K562 (cell line): ENCODE results near the gene GPR179. TPM values are rescaled to one million over a fixed set of nuclear protein-coding genes. Genes with fewer than 3 reads are reported as not detected.

Experiments used
- ATAC-seq: fragments of 200-7000 bp; cut with Tn5 transposase; 3 replicates; pipeline ENCODE4 v1.9.1; 2020; ENCODE audit warnings: moderate library complexity
- BruUV-seq: library from RNA; stranded (reverse); fragments of 400-500 nt; replicated peaks from 2 replicates; lab custom pipeline; 2021; lab: Mats Ljungman, UMichigan
- CTCF ChIA-PET: fragments of 300-600 bp; formaldehyde crosslinking; extraction: SDS; loops from one replicate; lab custom pipeline; 2021; ENCODE audit warnings: low intra/inter-chr PET ratio; lab: Yijun Ruan, JAX
- POLR2A ChIA-PET: fragments of 300-600, 350-650 bp; sonication (Branson Sonifier 250); formaldehyde crosslinking; extraction: SDS; loops from one replicate; lab custom pipeline; 2021; ENCODE audit warnings: antibody characterized with exemption, inconsistent platforms; lab: Yijun Ruan, JAX
- DNase-seq, 4 experiments: peaks; one replicate each; pipeline versions ENCODE4 v3.0.0 to v3.0.0-alpha.2; 2011 to 2018; ENCODE audit warnings: low spot score in 3 of 4, mixed read lengths in 3 of 4; ENCODE audit errors: extremely low read depth in 1 of 4
- FAIRE-seq: peaks from 2 replicates; lab custom pipeline; 2011; peaks lifted over from hg19 to GRCh38; lab: Jason Lieb, UNC
- H2AFZ ChIP-seq: 2 replicates; pipeline ENCODE4 v1.6.0; 2011; ENCODE audit warnings: low read depth, low read length, control low read depth, inconsistent platforms
- H3K27ac ChIP-seq: fragments of 200-600 bp; 3 replicates; pipeline ENCODE4 v1.8.0; 2011; ENCODE audit warnings: low read depth, mild to moderate bottlenecking, control low read depth, inconsistent platforms, low read length, moderate library complexity, mixed read lengths; ENCODE audit errors: extremely low read depth
- H3K27me3 ChIP-seq, 2 experiments: fragments of 300-600 bp in 1 of 2; 2 replicates in 1 of 2; 3 replicates in 1 of 2; pipeline versions ENCODE4 v1.6.0 to v1.8.0; 2011; ENCODE audit warnings: inconsistent platforms in 2 of 2, low read length in 2 of 2, mild to moderate bottlenecking in 1 of 2, mixed read lengths in 1 of 2, moderate library complexity in 1 of 2; ENCODE audit not compliant: control insufficient read depth in 2 of 2, insufficient read depth in 2 of 2
- H3K36me3 ChIP-seq: fragments of 300-600 bp; 3 replicates; pipeline ENCODE4 v1.8.0; 2011; ENCODE audit warnings: mild to moderate bottlenecking, low read length, inconsistent platforms; ENCODE audit not compliant: control insufficient read depth, insufficient read depth
- H3K4me1 ChIP-seq, 2 experiments: fragments of 200-600 bp in 1 of 2; replicated peaks in 1 of 2; 2 replicates in 1 of 2; 3 replicates in 1 of 2; pipeline versions ENCODE4 v1.5.1 to v1.8.0; 2011; ENCODE audit warnings: inconsistent platforms in 2 of 2, low read length in 2 of 2, mild to moderate bottlenecking in 1 of 2, mixed read lengths in 1 of 2, moderate library complexity in 1 of 2; ENCODE audit not compliant: control insufficient read depth in 2 of 2, insufficient read depth in 2 of 2
- H3K4me2 ChIP-seq: 2 replicates; pipeline ENCODE4 v1.6.1; 2011; ENCODE audit warnings: low read length, control low read depth, inconsistent platforms, mixed read lengths; ENCODE audit not compliant: insufficient read depth
- H3K4me3 ChIP-seq: fragments of 200-600 bp; sonication (generic), shearing (Covaris generic); 2 replicates; pipeline ENCODE4 v1.5.1; 2016; ENCODE audit warnings: control low read depth, inconsistent platforms
- H3K79me2 ChIP-seq: fragments of 200-600 bp; 3 replicates; pipeline ENCODE4 v1.8.0; 2011; ENCODE audit warnings: low read length, inconsistent platforms; ENCODE audit not compliant: control insufficient read depth, insufficient read depth
- H3K9ac ChIP-seq, 2 experiments: 2 replicates each; pipeline versions ENCODE4 v1.6.0 to v1.6.1; 2011; ENCODE audit warnings: low read depth in 2 of 2, low read length in 2 of 2, control low read depth in 1 of 2, inconsistent platforms in 1 of 2, mild to moderate bottlenecking in 1 of 2, mixed read lengths in 1 of 2; ENCODE audit not compliant: insufficient read depth in 1 of 2
- H3K9me1 ChIP-seq: one replicate; pipeline ENCODE4 v1.6.0; 2011; ENCODE audit warnings: inconsistent platforms, mild to moderate bottlenecking, low read length, moderate library complexity; ENCODE audit not compliant: control insufficient read depth, insufficient read depth
- H3K9me3 ChIP-seq: replicated peaks from 2 replicates; pipeline ENCODE4 v1.5.1; 2011; ENCODE audit warnings: low read depth, low read length, inconsistent platforms; ENCODE audit not compliant: control insufficient read depth, insufficient read depth
- H4K20me1 ChIP-seq: replicated peaks from 2 replicates; pipeline ENCODE4 v1.6.1; 2011; ENCODE audit warnings: low read length, inconsistent platforms, mixed read lengths; ENCODE audit not compliant: control insufficient read depth, insufficient read depth
- DNMT1 ChIP-seq: fragments of 450-650 bp; IDR thresholded peaks from 2 replicates; pipeline ENCODE4 v1.6.1; 2016; ENCODE audit warnings: antibody characterized with exemption, mild to moderate bottlenecking
- DPF2 ChIP-seq: fragments of 450-650 bp; IDR thresholded peaks from 2 replicates; pipeline ENCODE4 v1.6.1; 2016
- ETV6 ChIP-seq, 3 experiments: fragments of 150-350 bp in 1 of 3; sonication (generic) in 1 of 3; formaldehyde crosslinking in 1 of 3; IDR thresholded peaks; 2 replicates each; pipeline versions ENCODE4 v1.6.1 to v1.8.0; 2014 to 2022; ENCODE audit warnings: borderline replicate concordance in 2 of 3, low read depth in 2 of 3, antibody characterized with exemption in 1 of 3, low read length in 1 of 3, mild to moderate bottlenecking in 1 of 3, missing genetic modification reagents in 1 of 3
- FOXA1 ChIP-seq: fragments of 450-650 bp; IDR thresholded peaks from 2 replicates; pipeline ENCODE4 v1.6.1; 2016; ENCODE audit warnings: mild to moderate bottlenecking, borderline replicate concordance
- HDAC3 ChIP-seq: fragments of 450-650 bp; IDR thresholded peaks from 2 replicates; pipeline ENCODE4 v1.6.1; 2018; ENCODE audit warnings: borderline replicate concordance, mild to moderate bottlenecking, moderate library complexity; ENCODE audit not compliant: partially characterized antibody
- KLF1 ChIP-seq: fragments of 450-650 bp; IDR thresholded peaks from 2 replicates; pipeline ENCODE4 v1.6.1; 2016; ENCODE audit warnings: missing genetic modification characterization, missing compliant biosample characterization
- KLF6 ChIP-seq: fragments of 250-450 bp; sonication (Bioruptor Pico); IDR thresholded peaks from 2 replicates; pipeline ENCODE4 v1.4.0; 2020; ENCODE audit warnings: mild to moderate bottlenecking, moderate library complexity, borderline replicate concordance
- MCM2 ChIP-seq: fragments of 450-650 bp; IDR thresholded peaks from 2 replicates; pipeline ENCODE4 v1.6.1; 2017; ENCODE audit warnings: low read depth, mild to moderate bottlenecking
- PHF8 ChIP-seq: fragments of 200-600 bp; sonication (generic); IDR thresholded peaks from 2 replicates; pipeline ENCODE4 v1.6.1; 2012; ENCODE audit warnings: mixed run types, mild to moderate bottlenecking, inconsistent platforms, low read length, moderate library complexity, borderline replicate concordance
- RBBP5 ChIP-seq: fragments of 200-600 bp; sonication (generic); IDR thresholded peaks from 2 replicates; pipeline ENCODE4 v1.6.1; 2012; ENCODE audit warnings: borderline replicate concordance, mild to moderate bottlenecking, low read length, control low read depth, inconsistent platforms; ENCODE audit not compliant: insufficient read depth, poor library complexity, severe bottlenecking
- SRSF7 ChIP-seq: fragments of 200-400 bp; formaldehyde crosslinking; optimal IDR thresholded peaks from 2 replicates; pipeline ENCODE3; 2017; ENCODE audit warnings: mild to moderate bottlenecking, low read depth, low read length
- ZKSCAN3 ChIP-seq: fragments of 250-450 bp; sonication (Bioruptor Pico); IDR thresholded peaks from 2 replicates; pipeline ENCODE4 v1.4.0; 2020
- ZNF197 ChIP-seq: fragments of 200-800 bp; sonication (Bioruptor generic); IDR thresholded peaks from 2 replicates; pipeline ENCODE4 v1.6.1; 2016; ENCODE audit warnings: low read depth, missing genetic modification characterization, missing compliant biosample characterization
- ZNF217 ChIP-seq: sonication (generic); formaldehyde crosslinking; IDR thresholded peaks from 2 replicates; pipeline ENCODE4 v1.8.0; 2022; ENCODE audit warnings: mild to moderate bottlenecking, missing genetic modification reagents
- WGBS: fragments of 100-300 bp; shearing (Covaris generic); methylation state at CpG from one replicate; pipeline ENCODE4 v1.1.6; 2016; ENCODE audit warnings: low coverage, mixed read lengths; ENCODE audit not compliant: insufficient coverage; ENCODE audit errors: missing lambda C conversion rate; 5-methylcytosine and 5-hydroxymethylcytosine counted together
- in situ Hi-C: fragments of 300-500 bp; cut with MboI; formaldehyde crosslinking; loops from 4 replicates; pipeline ENCODE4 v1.15.0; 2018; ENCODE audit warnings: inconsistent platforms, mixed read lengths
- intact Hi-C: fragments of 100-400 bp; cut with micrococcal nuclease; formaldehyde crosslinking; loops from 2 replicates; pipeline ENCODE4 v1.14.2; 2022
- polyA plus RNA-seq, 8 experiments: library from polyadenylated mRNA; depleted of rRNA in 4 of 8; stranded (reverse) in 5 of 8; unstranded in 3 of 8; fragments of >200 nt; fragmentation: Nextera tagmentation in 2 of 8; fragmentation: Illumina TruSeq in 1 of 8; extraction: Ambion mirVana in 2 of 8; extraction: Trizol in 1 of 8; gene quantifications; 2 replicates each; pipeline versions ENCODE4 v1.2.1 to v1.2.3, GENCODE V29; 2011 to 2014; ENCODE audit warnings: inconsistent platforms in 1 of 8, missing spikeins in 1 of 8
- total RNA-seq, 7 experiments: library from RNA; depleted of rRNA in 6 of 7; stranded (reverse); fragments of >200 nt in 6 of 7; fragmentation: Illumina TruSeq in 2 of 7; extraction: Trizol in 2 of 7; gene quantifications; 2 replicates each; pipeline versions ENCODE4 v1.2.1 to v1.2.3, GENCODE V29; 2011 to 2021; ENCODE audit warnings: low replicate concordance in 1 of 7
- TF ChIP-seq, protein P1 (sequence below): fragments of 450-650 bp; formaldehyde crosslinking; IDR thresholded peaks from 2 replicates; pipeline ENCODE4 v1.4.0; 2020; ENCODE audit warnings: mild to moderate bottlenecking, moderate library complexity

The GPR179 gene
- total and polyA plus RNA-seq, 9 of the 15 experiments (the other 6 are each of a cell fraction or from before 2014, with no cell fraction given), result not detected

DNA sequence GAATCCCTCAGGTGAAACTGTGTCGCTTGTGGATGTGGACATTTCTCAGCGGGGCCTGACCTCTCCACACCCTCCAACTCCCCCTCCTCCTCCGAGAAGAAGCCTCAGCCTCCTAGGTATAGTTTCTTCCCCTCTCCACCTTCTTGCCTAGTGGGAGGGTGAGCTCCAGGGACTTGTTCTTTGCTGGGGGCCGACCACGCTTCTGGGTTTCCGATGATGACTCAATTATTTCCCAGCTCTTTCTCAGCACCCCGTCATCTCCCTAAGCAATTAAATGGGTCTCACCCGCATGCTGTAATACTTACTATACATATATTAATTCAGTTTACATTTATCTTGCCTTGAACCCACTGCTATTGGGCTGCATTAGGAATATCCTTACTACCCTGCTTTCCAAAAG is 21.0 kb upstream of the GPR179 start:
- POLR2A ChIA-PET, result interaction anchor here (5.7 kb wide), 1 partner anchor 11 kb away, joined by 34 read pairs; no protein-coding TSS in a partner anchor
- H3K79me2 ChIP-seq, result no peaks in the 10 kb centered on the region
- H3K9me1 ChIP-seq, result no peaks in the 10 kb centered on the region
- peaks cover 45% of the 10 kb centered on the region; the same call in 2 of the 3 replicates for H3K36me3 ChIP-seq
- no peak overlapping the region for H3K4me2 ChIP-seq
- intact Hi-C loops, result no loop called here
- no TSS peak for BruUV-seq
- H3K27ac ChIP-seq, result no peak overlapping the region
- H4K20me1 ChIP-seq, result no peaks in the 10 kb centered on the region; the same call in 1 of the 2 replicates
- H3K9ac ChIP-seq, result 0 out of 4 replicates have a peak overlapping the region, but pooled peaks of 1 of the 2 experiments have one; percentile 27
- H3K4me1 ChIP-seq, result no peaks in the 10 kb centered on the region
- H3K27me3 ChIP-seq, result no peaks in the 10 kb centered on the region
- TF ChIP-seq ZKSCAN3 (CRISPR knock-in tag), result no peak
- TF ChIP-seq, protein P1, sequence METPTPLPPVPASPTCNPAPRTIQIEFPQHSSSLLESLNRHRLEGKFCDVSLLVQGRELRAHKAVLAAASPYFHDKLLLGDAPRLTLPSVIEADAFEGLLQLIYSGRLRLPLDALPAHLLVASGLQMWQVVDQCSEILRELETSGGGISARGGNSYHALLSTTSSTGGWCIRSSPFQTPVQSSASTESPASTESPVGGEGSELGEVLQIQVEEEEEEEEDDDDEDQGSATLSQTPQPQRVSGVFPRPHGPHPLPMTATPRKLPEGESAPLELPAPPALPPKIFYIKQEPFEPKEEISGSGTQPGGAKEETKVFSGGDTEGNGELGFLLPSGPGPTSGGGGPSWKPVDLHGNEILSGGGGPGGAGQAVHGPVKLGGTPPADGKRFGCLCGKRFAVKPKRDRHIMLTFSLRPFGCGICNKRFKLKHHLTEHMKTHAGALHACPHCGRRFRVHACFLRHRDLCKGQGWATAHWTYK, result no peak
- in situ Hi-C loops, result no loop called here
- FAIRE-seq (no peak), ATAC-seq (no peak), DNase-seq (no peak)
- 91% methylated on average over 7 of the region's 8 CpGs for WGBS
- H2AFZ ChIP-seq, result no peak overlapping the region
- CTCF ChIA-PET, result no interaction called here
- H3K4me3 ChIP-seq, result no peak overlapping the region
- H3K9me3 ChIP-seq, result no peaks in the 10 kb centered on the region

- H3K4me2 ChIP-seq, result no peak overlapping the region
- no peak overlapping the region for H3K27ac ChIP-seq
- in situ Hi-C loops, result no loop called here
- CTCF ChIA-PET, result no interaction called here
- no peaks in the 10 kb centered on the region; the same call in 1 of the 2 replicates for H4K20me1 ChIP-seq
- 95% methylated on average over 5 of the region's 5 CpGs for WGBS
- DNase-seq (no peak), FAIRE-seq (no peak), ATAC-seq (no peak)
- BruUV-seq, result no TSS peak
- H3K79me2 ChIP-seq, result peaks cover under 1% of the 10 kb centered on the region; the same call in 1 of the 3 replicates
- no peaks in the 10 kb centered on the region for H3K9me1 ChIP-seq
- H3K36me3 ChIP-seq, result peaks cover 34% of the 10 kb centered on the region; the same call in 2 of the 3 replicates
- no peak overlapping the region for H2AFZ ChIP-seq
- intact Hi-C loops, result no loop called here
- no peak overlapping the region for H3K9ac ChIP-seq
- H3K4me1 ChIP-seq, result no peaks in the 10 kb centered on the region
- no peaks in the 10 kb centered on the region for H3K9me3 ChIP-seq
- H3K4me3 ChIP-seq, result no peak overlapping the region
- POLR2A ChIA-PET, result interaction anchor here (0.6 to 5.7 kb wide), 3 partner anchors 9 to 24 kb away, joined by 3 to 34 read pairs (median 4); no protein-coding TSS in a partner anchor
- H3K27me3 ChIP-seq, result no peaks in the 10 kb centered on the region
- no peak for TF ChIP-seq RBBP5
- TF ChIP-seq PHF8, result no peak
- no peak for TF ChIP-seq HDAC3
- no peak for TF ChIP-seq MCM2
- TF ChIP-seq ZNF197 (CRISPR knock-in tag), result no peak
- TF ChIP-seq ETV6 (IDR thresholded peaks at IDR 0.05; ENCODE audit: borderline replicate concordance in 1 of 2, low read depth in 2 of 2, low read length in 1 of 2), result no peak
- TF ChIP-seq ETV6 (CRISPR knock-in tag; IDR thresholded peaks at IDR 0.05; ENCODE audit: borderline replicate concordance), result no peak
- no peak for TF ChIP-seq DNMT1
- no peak for TF ChIP-seq DPF2
- no peak for TF ChIP-seq ZNF217 (CRISPR knock-in tag)
- no peak for TF ChIP-seq KLF1 (tag)
- TF ChIP-seq SRSF7, result no peak
- TF ChIP-seq KLF6 (CRISPR knock-in tag), result no peak
- no peak for TF ChIP-seq FOXA1
Measured at GRCh38 chr17:38363016-38363415, 19.3 kb upstream of the GPR179 start.
